Measurements from ENCODE around the gene PNMA8C.

PNMA8C gene

GRCh38 chr19:46428239-46429135 is at the start of gene PNMA8C:
PNMA8C (minus strand) TSS chr19:46428936; CDS start chr19:46428359, 577 bp downstream.
- DNase-seq = peak; percentile 78

DNA sequence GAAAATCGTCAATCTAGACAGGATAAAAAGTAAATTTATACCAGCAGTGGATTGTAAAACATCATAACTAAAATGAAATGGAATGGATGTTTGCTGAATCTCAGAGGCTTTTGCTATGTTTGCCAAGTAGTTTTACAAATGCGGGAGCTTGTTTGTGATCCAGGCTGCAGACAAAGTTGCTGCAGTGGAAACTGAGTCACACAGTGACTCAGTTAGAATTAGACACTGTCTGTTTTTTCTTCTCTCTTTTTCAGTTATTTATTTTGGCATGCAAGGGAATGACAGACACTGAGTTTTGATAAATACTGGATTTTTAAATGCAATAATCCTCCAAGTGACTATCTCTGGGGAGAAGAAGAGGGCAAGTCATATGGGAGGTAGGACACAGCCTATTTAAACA is 47.2 kb upstream of the PNMA8C start:
- no peak for DNase-seq

- no peak for DNase-seq
These were observed 45.5 kb upstream of the PNMA8C start for GRCh38 chr19:46474211-46474610.

DNA sequence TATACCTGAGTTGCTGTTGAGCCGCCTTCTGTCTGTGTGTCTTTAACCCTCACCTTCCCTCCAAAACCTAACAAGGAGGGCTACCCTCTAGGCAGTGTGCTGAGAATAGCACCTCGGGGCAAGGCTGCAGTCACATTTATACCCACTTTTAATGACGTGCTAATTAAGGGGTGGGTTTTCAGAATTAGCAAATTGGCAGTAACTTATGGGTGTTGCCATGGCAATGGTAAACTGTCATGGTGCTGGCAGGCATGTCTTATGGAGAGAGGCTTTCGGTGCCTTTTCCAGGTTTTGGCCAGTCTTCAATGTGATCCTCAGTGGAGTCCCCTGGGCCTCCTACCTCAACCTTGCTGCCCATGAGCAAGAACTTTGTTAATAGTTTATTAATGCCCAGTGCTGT is 43.9 kb upstream of the PNMA8C start:
- DNase-seq = no peak

DNA sequence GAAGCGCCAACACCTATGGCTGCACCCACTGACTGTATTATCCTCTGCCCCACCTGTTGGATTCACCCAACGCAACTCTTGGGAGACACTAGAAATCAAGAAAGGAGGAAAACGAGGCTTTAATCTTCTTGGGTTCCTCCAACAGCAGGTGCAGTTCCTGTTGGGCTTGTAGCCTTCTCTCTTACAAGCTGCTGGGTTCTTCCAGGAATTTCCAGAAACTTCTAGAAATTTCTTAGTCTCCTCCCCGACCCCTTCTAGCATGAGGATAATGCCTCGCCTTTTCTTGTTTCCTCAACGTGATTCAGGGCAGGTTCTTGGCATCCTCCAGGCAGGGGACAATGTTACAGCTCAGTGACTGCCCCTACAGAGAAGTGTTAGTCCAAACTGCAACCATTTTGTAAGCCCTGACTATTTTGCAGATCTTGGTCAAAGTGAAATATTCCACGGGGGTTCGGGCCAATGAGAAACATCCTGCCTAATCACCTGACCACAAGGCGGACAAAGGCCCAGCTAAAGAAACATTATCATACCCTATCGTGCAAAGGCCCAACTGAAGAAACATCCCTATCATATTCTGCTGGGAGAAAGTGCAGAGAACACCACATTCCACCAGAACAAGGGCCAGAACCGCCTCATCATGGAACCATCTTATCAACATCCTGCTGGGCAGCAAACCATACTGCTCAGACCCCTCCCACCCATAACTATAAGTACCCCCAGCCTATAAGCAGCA is 43.2 kb upstream of the PNMA8C start:
- no peak for DNase-seq

DNA sequence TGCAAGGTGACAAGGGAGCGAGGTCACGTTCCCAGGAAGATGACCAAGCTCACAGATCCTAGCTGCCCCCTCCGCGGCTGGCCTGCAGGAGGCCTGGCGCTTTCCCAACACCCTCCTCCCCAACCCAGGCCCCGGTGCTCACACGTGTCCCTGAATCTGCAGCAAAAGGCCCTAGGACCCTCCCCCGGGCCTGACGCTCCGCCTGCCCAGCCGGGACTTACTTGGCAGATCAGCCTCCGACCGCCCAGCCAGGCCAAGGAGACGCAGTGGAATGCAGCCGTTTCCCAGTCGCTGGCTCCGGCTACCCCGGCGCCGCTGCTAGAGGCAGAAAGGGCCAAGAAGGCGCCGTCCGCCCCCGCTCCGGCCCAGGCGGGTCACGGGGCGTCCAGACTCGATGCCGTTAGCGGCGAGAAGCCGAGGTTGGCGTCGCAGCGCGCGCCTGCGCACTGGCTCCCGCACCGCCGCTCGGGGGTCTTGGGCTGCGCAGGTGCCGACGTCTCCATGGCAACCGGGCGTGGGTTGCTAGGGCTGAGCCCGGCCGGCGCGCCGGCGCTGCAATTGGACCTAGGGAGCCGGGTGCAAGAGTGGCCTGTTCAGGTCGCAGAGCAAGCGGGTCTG is 42.5 kb upstream of the PNMA8C start, which contains the start of gene PNMA8A:
PNMA8A (minus strand) TSS at position 448 of the 618 bp plus-strand sequence. CDS start 528 bp downstream, outside the sequence.
- peak; percentile 39 for DNase-seq

GRCh38 chr19:46470376-46470775 is 41.6 kb upstream of the PNMA8C start:
- DNase-seq = no peak

DNA sequence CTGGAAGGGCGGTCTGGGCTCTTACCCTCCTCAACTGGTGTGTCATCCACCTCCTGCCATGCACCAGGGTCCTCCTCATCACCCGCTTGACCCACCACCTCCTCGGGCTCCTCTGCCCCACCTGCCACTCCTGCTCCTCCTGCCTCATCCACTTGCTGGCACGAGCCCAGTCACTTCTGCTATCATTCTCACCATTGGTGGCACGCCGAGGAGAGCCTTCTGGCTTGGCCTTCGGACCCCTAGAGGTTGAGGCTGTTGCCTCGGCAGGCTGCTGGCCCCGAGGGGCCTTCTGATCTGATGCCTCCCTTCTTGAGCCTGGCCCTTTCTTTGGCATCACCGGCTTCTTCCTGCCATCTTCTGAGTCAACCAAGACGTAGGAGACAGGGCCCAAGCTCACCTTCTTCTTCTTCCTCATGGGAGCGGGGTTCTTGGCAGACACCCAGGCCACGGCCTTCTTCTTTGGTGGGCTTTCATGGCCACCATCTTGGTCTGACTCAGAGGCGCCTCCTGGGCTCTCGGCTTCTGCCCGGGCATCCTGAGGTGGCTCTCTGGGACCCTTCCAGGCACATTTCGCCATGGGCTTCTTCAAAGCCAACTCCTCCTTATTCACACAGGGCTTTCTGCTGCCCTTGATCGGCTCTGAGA is 40.9 kb upstream of the PNMA8C start:
- DNase-seq = no peak

DNA sequence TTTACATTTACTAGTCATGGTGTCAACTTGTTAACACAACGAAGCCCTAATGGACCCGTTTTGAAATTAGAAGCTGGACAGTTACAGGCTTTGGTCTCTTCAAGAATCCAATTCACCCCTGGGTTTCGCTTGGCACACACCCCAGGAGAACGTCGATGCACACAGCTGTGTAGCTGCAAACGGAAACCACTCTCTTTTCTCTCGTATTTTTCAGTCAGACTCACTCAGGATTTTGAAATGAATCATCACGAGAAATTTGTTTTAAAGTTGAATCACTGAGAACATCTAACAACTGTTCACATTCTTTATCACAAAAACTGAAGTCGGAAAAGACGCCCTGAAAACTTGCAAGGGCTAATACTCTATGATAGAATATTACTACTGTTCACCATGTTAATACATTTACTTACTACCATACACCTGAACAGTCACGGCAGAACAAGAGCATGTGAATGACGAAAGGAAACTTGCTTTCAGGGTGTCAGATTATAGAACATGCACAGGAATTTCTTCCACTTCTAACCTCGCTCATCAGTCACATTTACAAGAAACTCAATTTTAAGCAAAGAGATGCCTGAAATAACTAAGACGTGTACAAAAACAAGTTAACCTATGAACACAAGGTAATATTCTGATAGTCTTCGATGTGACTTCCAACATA is 37.9 kb upstream of the PNMA8C start:
- DNase-seq = no peak

DNA sequence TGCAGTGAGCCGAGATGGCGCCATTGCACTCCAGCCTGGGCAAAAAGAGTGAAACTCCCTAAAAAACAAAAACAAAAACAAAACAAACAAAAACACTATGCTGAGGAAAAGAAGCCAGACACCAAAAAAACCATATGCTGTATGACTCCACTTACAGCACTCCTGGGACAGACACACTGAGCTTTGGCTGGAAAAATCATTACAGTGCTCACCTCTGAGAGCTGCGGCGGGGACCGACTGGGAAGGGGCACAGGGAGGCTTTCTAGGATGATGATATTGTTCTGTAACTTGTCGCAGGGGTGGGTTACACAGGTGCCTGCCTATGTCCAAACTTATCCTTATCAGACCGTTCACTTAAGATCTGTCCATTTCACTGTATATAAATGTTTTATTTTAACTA is 34.8 kb upstream of the PNMA8C start:
- DNase-seq = no peak

DNA sequence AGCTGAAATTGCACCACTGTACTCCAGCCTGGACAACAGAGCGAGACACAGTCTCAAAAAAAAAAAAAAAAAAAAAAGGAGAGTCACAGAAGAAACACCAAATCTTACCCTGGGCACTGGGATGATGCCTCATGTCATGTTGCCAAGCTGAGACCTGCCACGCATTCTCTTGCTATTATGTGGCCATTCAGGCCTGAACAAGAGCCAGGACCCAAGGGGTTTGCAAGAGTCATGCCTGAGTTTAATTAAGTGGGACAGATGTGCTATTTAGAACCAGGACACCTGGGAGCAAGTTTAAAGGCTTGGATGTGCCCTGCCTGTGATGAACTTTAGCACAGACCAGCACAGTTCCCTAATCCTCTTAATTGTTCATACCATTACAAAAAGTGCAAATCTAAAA is 32.8 kb upstream of the PNMA8C start:
- DNase-seq = no peak

DNA sequence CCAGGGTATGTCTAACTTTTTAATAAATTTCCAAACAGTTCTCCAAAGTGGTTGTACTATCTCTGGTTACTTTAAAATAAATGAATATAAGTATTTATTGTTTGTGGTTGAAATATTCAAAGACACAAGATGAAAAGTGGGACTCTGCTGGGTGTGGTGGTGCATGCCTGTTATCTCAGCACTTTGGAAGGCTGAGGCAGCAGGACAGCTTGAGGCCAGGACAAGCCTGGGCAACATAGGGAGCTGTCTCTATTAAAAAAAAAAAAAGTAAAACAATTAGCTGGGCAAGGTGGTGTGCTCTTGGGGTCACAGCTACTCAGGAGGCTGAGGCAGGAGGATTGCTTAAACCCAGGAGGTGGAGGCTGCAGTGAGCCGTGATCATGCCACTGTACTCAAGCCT is 32.2 kb upstream of the PNMA8C start:
- no peak for DNase-seq

DNA sequence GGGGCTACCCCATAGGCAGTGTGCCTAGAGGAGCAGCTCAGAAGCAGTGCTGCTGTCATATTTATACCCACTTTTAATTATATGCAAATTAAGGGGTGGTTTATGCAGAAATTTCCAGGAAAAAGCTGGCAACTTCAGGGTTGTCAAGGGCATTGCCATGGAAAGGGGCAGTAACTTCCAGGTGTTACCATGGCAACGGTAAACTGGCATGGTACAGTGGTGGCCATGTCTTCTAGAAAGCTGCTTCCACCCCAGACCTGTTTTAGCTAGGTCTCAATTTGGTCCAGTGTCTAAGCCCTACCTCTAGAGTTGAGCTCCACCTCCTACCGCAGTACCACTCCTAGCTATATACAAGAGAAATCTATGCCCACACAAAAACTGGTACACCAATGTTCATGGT is 31.3 kb upstream of the PNMA8C start:
- DNase-seq = no peak

GRCh38 chr19:46456930-46457329 is 28.2 kb upstream of the PNMA8C start:
- DNase-seq = no peak

DNA sequence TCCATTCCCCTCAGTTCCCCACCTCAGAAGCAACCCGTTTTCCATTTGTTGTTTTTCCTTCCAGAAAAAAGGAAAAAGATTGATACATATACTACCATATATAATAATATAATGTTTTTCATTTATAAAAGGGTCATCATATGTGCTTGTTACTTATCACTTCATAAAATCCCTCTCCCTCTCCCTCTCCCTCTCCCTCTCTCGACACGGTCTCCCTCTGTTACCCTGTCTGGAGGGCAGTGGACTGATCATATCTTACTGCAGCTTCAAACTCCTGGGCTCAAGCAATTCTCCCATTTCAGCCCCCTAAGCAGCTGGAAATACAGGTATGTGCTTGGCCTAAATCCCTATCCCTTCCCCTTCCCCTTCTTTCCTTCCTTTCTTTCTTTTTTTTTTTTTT is 25.5 kb upstream of the PNMA8C start:
- no peak for DNase-seq

DNA sequence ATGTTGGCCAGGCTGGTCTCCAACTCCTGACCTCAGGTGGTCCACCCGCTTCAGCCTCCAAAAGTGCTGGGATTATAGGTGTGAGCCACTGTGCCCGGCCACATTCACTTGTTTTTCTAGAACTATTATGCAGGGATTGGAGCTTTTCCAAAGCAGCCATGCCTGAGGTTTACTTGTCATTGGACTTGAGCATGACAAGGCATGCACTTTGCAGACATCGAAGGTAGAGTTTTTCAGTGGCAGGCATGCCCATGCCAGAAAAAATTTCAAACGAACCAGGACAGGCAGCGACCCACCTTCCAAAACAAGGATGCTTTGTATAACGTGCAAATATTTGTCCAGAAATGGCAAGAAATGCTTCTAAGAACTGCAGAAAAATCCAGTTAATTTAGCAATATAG is 24.9 kb upstream of the PNMA8C start:
- no peak for DNase-seq

GRCh38 chr19:46452186-46452585 is 23.4 kb upstream of the PNMA8C start:
- DNase-seq = no peak

DNA sequence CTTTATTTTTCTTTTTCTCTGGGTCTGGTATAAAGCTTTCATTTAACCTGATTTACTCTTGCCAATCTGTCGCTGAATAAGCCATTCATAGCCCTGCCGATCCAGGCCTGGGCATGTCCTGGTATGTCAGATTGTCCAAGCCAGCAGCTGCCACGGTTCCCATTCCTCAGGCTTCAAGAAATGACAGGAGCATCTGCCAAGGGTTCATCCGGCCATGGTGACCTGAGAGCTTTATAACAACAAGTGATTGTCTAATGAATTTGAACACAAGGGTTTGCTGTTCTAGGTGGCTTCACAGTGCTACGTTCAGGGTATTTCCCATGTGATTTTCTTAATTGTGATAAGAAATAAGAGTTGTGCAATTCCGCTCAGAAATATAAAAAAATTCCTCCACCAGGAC is 22.6 kb upstream of the PNMA8C start:
- no peak for DNase-seq

DNA sequence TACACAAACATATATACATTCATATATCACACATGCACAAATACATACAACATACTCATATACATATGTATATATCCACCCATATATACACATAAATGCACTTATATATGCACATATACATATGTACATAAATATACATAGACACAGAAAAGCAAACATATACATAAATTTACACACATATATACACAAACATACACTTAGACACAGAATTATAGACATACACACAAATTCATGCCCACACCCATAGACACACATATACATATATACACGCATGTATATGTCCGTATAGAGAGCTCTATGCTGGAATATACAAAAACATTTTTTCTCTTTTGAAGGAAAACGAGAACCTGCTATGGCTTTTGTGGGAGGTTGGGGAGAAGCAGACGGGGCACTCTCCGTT is 22.0 kb upstream of the PNMA8C start:
- DNase-seq = no peak

- no peak for DNase-seq
These were observed 20.5 kb upstream of the PNMA8C start for GRCh38 chr19:46449228-46449627.

DNA sequence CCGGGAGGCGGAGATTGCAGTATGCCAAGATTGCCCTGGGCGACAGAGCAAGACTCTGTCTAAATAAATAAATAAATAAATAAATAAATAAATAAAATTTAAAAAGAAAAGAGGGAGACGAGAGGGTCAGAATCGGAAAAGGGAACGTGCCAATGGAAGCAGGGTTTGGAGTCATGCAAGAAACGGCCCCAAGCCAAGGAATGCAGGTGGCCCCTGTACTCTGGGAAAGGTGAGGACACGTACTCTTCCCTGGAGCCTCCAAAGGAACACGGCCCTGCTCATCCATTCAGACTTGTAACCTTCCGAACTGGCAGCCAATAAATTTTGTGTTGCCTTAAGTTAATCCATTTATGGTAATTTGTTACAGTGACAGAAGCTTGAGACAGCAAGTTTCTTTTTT is 19.9 kb upstream of the PNMA8C start:
- no peak for DNase-seq

- no peak for DNase-seq
These were observed 19.1 kb upstream of the PNMA8C start for GRCh38 chr19:46447824-46448223.

GRCh38 chr19:46447006-46447405 is 18.3 kb upstream of the PNMA8C start:
- no peak for DNase-seq

Data from CD4-positive, alpha-beta T cell treated with Interferon gamma for 1 hour (primary cell).